ENCODE measurements around the gene SOX12. TPM values are rescaled to one million over a fixed set of nuclear protein-coding genes. Genes with fewer than 3 reads are reported as not detected.

Gene SOX12
- polyA plus RNA-seq, 1 donor from 2014 or later: 1.9 TPM

- peaks cover 3% of the 10 kb centered on the region for H3K36me3 Mint-ChIP-seq
- H3K4me1 Mint-ChIP-seq: peaks cover 10 to 20% (median 15%) of the 10 kb centered on the region in 3 donors
- H3K4me3 Mint-ChIP-seq: peak overlapping the region in 2 of 4 donors; percentile 33 to 51
- no peak overlapping the region for H3K27ac Mint-ChIP-seq
- no peaks in the 10 kb centered on the region for H3K27me3 Mint-ChIP-seq
- H3K9me3 Mint-ChIP-seq: no peaks in the 10 kb centered on the region
Observed at GRCh38 chr20:312866-313265, 12.5 kb upstream of the SOX12 start.

DNA sequence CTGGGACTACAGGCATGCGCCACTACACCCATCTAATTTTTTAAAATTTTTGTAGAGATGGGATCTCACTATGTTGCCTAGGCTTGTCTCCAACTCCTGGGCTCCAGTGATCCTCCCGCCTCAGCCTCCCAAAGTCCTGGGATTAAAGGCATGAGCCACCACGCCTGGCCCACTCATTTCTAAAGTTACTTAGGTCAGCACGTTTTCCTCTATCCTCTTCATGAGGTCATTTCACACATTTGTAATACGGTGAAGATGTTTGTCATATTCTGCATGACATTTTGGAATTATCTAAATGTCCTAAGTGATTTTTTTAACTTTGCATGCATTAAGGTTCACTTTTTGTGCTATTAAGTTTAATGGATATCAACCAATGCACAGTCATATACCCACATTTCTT, 11.9 kb upstream of the SOX12 start:
- H3K27ac Mint-ChIP-seq: no peak overlapping the region
- no peak overlapping the region for H3K4me3 Mint-ChIP-seq
- H3K9me3 Mint-ChIP-seq: no peaks in the 10 kb centered on the region
- H3K27me3 Mint-ChIP-seq: no peaks in the 10 kb centered on the region
- peaks cover 3% of the 10 kb centered on the region for H3K36me3 Mint-ChIP-seq
- peaks cover 10 to 20% (median 15%) of the 10 kb centered on the region in 3 donors for H3K4me1 Mint-ChIP-seq

- Mint-ChIP-seq H3K9me3 (no peaks in the 10 kb centered on the region), H3K36me3 (peaks cover 3% of the 10 kb centered on the region), H3K4me1 (peaks cover 10 to 20% (median 15%) of the 10 kb centered on the region in 3 donors), H3K27me3 (no peaks in the 10 kb centered on the region), H3K27ac (no peak overlapping the region), H3K4me3 (no peak overlapping the region)
Observed at GRCh38 chr20:313948-314347, 11.4 kb upstream of the SOX12 start.

- Mint-ChIP-seq H3K9me3 (no peaks in the 10 kb centered on the region), H3K4me1 (peaks cover 3 to 5% (median 3%) of the 10 kb centered on the region in 3 donors), H3K27me3 (no peaks in the 10 kb centered on the region), H3K27ac (no peak overlapping the region), H3K36me3 (peaks cover 5% of the 10 kb centered on the region), H3K4me3 (no peak overlapping the region)
Observed at GRCh38 chr20:316316-317068, 8.9 kb upstream of the SOX12 start.

- Mint-ChIP-seq H3K27ac (peak overlapping the region; percentile 92 to 99 (median 96)), H3K27me3 (no peaks in the 10 kb centered on the region), H3K4me3 (peak overlapping the region; percentile 90 to 98 (median 95)), H3K9me3 (no peaks in the 10 kb centered on the region), H3K4me1 (peaks cover 3 to 16% (median 13%) of the 10 kb centered on the region in 3 donors), H3K36me3 (peaks cover 7% of the 10 kb centered on the region)
Observed at GRCh38 chr20:324177-325044, 941 bp upstream of the SOX12 start.

- H3K4me1 Mint-ChIP-seq: peaks cover 3 to 28% (median 25%) of the 10 kb centered on the region in 3 donors
- no peaks in the 10 kb centered on the region for H3K9me3 Mint-ChIP-seq
- no peaks in the 10 kb centered on the region for H3K27me3 Mint-ChIP-seq
- H3K4me3 Mint-ChIP-seq: peak overlapping the region; percentile 66 to 94 (median 88)
- peaks cover 7% of the 10 kb centered on the region for H3K36me3 Mint-ChIP-seq
- H3K27ac Mint-ChIP-seq: peak overlapping the region in 2 of 3 donors; percentile 54 to 80
Observed at GRCh38 chr20:325889-326644, 715 bp downstream of the SOX12 start.

GRCh38 chr20:326645-327185, 1.4 kb downstream of the SOX12 start:
- Mint-ChIP-seq H3K4me1 (peaks cover 3 to 28% (median 25%) of the 10 kb centered on the region in 3 donors), H3K4me3 (peak overlapping the region; percentile 66 to 91 (median 82)), H3K36me3 (peaks cover 2% of the 10 kb centered on the region), H3K27me3 (no peaks in the 10 kb centered on the region), H3K27ac (peak overlapping the region; percentile 39 to 93 (median 54)), H3K9me3 (no peaks in the 10 kb centered on the region)

DNA sequence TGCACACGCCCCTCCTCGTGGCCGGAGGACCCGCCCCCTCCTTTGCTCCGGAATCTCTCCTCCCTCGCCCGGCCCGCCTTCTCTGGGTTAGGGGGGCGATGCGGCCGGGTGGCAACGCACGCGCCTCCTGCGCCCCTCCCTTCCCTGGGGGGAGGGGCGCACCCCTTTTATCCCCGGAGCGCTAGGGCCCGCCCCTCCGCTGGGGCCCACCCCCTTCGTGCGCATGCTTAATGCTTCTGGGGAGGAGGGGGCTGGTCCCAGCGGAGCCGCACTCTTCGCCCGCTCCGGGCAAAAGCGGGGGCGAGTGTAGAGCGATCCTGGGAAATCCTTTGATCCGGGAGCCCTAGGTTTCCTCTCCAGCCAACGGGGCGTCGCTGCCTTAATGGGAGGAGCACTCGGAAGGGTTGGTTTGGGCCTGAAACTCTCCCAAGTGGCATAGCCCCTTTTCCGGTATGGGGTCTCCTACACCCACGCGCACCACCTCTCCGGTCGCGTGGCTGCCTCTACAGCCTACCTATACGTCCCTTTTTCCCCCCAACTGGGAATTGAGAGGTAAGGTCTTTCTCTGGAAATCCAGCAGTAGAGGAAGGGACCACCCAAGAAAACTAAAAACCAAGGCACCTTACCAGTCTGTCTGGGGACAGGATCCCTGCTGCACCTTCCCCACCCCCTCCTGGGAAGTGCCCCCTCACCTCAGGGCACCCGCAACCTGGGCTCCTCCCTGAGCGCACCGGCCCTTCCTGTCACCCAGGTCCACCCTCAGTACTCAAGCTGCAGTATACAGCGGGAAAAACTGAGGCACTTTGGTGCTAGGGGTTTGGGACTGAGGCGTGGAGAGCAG, 2.1 kb downstream of the SOX12 start:
- Mint-ChIP-seq H3K27ac (peak overlapping the region; percentile 54 to 93 (median 67)), H3K27me3 (no peaks in the 10 kb centered on the region), H3K4me3 (peak overlapping the region; percentile 66 to 91 (median 82)), H3K36me3 (peaks cover under 1% of the 10 kb centered on the region), H3K9me3 (no peaks in the 10 kb centered on the region), H3K4me1 (peaks cover 3 to 28% (median 25%) of the 10 kb centered on the region in 3 donors)

DNA sequence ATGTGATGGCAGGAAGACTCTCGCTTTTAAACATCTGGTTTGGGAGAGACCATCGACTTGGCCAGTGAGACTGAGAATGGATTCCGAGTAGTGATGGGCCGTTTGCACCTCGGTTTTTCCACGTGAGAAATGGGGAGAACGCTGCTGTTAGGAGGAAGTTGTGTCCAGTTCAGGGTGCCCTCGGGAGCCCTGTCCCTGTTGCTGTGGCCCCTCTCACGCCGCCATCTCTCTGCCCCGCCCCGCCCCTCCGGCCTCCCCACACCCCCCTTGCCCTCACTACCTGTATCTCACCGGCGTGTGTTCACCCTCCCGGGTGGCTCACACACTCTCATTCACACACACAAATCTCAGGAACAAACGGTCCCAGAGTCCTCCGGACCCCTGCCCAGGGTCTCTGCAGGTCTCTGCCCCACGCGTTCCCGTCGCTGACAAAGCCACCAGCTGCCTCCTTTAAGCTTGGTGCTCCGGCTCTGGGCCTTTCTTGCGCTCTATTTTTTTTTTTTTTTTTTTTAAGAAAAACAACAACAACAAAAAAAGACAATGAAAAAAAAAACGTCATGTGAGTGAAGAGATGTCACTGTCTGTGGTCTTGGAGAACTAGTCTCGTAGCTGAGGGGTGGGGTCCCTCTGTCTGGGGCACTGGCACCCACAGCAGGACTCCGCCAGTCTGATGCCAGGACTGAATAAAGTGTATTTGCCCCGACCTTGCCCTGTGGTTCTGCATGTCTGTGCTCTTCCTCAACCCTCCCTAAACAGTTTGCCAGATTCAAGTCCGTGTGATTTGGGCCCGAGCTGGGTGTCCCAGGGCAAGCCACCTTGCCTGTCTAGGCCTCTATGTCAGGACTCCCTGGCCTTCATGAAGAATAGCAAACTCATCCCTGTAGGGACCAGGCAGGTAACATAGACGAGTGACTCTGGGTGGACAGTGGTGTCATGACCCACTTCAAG, 2.9 kb downstream of the SOX12 start:
- Mint-ChIP-seq H3K27me3 (no peaks in the 10 kb centered on the region), H3K9me3 (no peaks in the 10 kb centered on the region), H3K4me1 (peaks cover 3 to 28% (median 25%) of the 10 kb centered on the region in 3 donors), H3K36me3 (no peaks in the 10 kb centered on the region), H3K27ac (peak overlapping the region; percentile 54 to 93 (median 88)), H3K4me3 (peak overlapping the region; percentile 63 to 91 (median 70))

DNA sequence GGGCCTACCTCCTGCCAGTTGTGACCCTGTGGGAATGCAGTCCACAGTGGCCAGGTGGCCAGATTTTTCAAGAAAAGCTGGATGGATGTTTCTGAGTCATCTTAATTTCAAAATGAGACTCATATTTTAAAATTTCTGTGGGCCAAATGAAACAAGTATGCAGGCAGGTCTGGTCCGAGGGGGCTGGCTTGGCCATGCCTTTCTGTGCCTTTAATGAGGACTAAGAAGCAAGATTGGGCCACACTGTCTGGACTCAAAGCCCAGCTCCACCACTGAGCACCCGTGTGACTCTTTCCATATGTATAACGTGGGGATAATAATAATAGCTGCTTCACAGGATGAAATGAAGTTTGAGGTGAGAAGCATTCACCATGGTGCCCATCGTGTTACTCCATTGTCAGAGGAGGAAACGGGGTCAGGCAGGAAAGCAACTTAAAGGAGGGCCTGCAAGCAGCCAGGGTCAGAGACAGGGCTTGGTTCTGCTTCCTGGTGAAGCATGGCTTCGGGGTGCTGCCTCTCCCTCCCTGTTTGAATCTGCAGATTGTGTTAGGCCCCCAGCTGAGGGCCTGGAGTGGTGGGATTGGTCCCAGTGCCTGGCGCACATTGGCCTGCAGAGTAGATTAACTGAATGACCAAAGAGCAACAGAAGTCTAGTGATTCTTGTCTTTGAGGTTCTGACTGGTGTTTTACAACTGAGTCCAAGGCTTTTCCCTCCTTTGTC, 3.8 kb downstream of the SOX12 start:
- H3K27ac Mint-ChIP-seq: peak overlapping the region; percentile 54 to 93 (median 60)
- H3K4me1 Mint-ChIP-seq: peaks cover 3 to 25% (median 22%) of the 10 kb centered on the region in 3 donors
- H3K27me3 Mint-ChIP-seq: no peaks in the 10 kb centered on the region
- H3K9me3 Mint-ChIP-seq: no peaks in the 10 kb centered on the region
- H3K4me3 Mint-ChIP-seq: peak overlapping the region in 3 of 4 donors; percentile 31 to 66 (median 58)
- H3K36me3 Mint-ChIP-seq: no peaks in the 10 kb centered on the region

GRCh38 chr20:329851-330232, 4.5 kb downstream of the SOX12 start:
- peaks cover 2 to 25% (median 22%) of the 10 kb centered on the region in 3 donors for H3K4me1 Mint-ChIP-seq
- no peaks in the 10 kb centered on the region for H3K27me3 Mint-ChIP-seq
- peak overlapping the region; percentile 54 to 93 (median 76) for H3K27ac Mint-ChIP-seq
- H3K9me3 Mint-ChIP-seq: no peaks in the 10 kb centered on the region
- peaks cover 3% of the 10 kb centered on the region for H3K36me3 Mint-ChIP-seq
- peak overlapping the region in 2 of 4 donors; percentile 66 to 74 for H3K4me3 Mint-ChIP-seq

Measured in IgD-negative memory B cell (primary cell).